ENCODE results near the gene NUP54.

Gene NUP54

DNA sequence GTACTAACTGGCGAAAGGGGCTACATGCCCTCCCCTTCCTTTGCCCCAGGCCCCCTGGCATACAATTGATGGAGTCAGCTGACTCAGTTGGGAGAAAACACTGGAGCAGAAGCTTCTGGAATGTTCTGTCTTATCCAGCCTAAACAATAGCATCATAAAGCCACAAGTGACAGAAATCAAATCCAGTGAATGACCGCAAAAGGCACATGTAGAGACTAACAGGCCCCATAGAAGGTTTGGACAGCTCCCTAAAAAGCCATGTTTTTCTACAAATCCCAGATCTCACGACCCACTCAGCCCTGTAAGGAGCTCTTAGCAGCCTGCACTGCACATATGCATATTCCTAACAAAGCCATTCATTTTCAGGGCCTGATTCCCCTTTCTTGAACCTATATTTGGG, 40.4 kb upstream of the NUP54 start:
- DNase-seq (ENCODE audit: low read depth): no peak
- TF ChIP-seq, protein P1, sequence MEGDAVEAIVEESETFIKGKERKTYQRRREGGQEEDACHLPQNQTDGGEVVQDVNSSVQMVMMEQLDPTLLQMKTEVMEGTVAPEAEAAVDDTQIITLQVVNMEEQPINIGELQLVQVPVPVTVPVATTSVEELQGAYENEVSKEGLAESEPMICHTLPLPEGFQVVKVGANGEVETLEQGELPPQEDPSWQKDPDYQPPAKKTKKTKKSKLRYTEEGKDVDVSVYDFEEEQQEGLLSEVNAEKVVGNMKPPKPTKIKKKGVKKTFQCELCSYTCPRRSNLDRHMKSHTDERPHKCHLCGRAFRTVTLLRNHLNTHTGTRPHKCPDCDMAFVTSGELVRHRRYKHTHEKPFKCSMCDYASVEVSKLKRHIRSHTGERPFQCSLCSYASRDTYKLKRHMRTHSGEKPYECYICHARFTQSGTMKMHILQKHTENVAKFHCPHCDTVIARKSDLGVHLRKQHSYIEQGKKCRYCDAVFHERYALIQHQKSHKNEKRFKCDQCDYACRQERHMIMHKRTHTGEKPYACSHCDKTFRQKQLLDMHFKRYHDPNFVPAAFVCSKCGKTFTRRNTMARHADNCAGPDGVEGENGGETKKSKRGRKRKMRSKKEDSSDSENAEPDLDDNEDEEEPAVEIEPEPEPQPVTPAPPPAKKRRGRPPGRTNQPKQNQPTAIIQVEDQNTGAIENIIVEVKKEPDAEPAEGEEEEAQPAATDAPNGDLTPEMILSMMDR (IDR thresholded peaks at IDR 0.05; ENCODE audit: control insufficient read depth, extremely low read depth, insufficient read depth): no peak
- H3K4me3 ChIP-seq (ENCODE audit: low read depth, low read length): no peak overlapping the region

DNA sequence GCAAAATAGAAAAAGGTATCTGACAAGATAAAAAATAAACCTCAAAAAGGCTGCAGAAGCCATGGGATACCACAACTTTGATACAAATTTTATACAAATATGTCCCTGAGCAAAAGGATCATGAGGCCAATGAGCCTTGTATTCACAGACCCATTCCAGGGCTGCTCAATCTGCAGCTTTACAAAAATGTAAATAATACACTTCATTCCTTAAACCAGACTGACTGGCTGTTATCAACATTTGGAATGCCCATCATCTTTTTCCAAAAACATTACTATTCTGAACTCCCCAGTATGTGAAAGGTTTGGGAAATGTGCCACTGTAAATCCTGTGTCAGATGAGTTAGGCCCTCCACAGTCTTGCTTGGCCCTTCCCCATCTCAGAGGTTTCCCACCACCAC, 40.0 kb upstream of the NUP54 start:
- TF ChIP-seq, protein P1 (IDR thresholded peaks at IDR 0.05; ENCODE audit: control insufficient read depth, extremely low read depth, insufficient read depth): no peak
- DNase-seq (ENCODE audit: low read depth): no peak
- no peak overlapping the region for H3K4me3 ChIP-seq (ENCODE audit: low read depth, low read length)

DNA sequence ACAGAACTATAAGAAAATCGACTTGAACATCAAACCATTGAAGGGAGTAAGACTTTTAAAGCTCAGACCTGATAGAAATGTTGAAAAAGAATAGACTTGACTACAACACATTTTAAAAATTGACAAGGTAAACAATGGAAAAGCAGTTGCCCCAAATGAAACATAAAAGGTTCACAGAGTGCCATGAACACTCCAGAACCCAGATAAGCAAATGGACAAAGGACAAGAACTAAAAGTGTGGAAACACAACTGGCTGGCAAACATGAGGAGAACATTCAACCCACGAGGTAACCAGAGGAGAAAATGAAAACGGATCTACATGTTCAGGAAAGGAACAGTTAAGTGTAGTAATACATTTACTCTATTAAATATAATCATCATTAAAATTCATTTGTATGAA, 39.0 kb upstream of the NUP54 start:
- peak; percentile 25 for DNase-seq (ENCODE audit: low read depth)
- TF ChIP-seq, protein P1 (IDR thresholded peaks at IDR 0.05; ENCODE audit: control insufficient read depth, extremely low read depth, insufficient read depth): no peak
- H3K4me3 ChIP-seq (ENCODE audit: low read depth, low read length): peak overlapping the region; percentile 15; the same call in 1 of the 2 replicates

DNA sequence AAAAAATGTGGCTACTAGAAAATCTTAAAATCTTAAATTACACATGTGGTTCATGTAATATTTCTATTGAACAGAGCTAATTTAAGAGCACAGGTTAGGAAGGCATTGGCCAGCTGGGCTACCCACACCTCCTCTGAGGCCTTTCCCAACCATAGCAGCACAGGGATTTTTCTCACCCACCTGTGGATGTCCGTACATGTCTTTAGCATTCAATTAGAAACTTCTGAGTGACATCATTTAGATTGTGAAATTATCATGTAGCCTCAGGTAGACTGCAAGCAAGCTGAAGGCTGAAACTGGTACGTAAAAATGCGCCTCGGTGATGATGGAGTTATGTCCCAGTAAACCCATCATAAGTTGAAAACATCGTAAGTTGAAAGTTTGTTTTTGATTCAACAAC, 34.3 kb upstream of the NUP54 start:
- H3K4me3 ChIP-seq (ENCODE audit: low read depth, low read length): no peak overlapping the region
- TF ChIP-seq, protein P1 (IDR thresholded peaks at IDR 0.05; ENCODE audit: control insufficient read depth, extremely low read depth, insufficient read depth): no peak
- no peak for DNase-seq (ENCODE audit: low read depth)

DNA sequence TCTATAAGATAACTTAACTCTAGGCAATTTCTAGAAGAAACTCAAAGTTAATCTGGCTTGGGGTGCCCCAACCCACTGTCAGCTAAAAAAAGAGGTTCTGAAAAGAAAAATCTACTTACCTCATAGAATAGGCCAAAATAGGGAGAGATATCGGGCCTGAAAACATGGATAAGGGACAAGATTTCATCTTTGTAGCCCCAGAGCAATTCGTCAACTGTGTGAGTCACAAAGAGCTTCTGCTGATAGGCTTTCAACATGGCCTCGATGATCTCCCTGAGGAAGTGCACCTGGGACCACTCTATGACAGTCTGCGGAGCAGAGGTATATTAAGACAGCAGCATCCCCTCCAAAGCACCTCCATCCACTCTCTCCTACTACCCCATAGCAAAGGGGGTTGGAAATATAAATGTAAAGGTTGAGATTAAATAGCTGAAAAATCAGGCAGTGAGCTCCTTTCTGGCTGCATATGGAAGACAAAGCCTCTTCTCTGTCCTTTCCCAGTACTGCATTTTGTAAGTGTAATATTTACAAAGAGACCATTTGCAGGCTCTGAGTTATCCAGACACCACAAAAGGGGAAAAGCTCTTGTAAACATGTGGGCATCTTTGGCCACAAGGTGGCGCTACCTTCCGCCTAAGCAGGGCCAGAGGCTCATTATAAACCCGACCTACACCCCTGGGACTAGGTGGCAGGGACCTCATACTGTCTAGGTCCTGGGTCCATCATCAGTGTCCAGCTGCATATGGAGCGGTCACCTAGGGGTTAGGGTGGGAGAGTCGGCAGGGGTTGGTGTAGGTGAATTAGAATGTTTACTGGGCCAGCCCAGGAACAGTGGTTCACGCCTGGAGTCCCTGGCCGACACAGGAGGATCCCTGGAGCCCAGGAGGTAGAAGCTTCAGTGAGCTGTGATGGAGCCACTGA, 31.5 kb upstream of the NUP54 start:
- H3K4me3 ChIP-seq (ENCODE audit: low read depth, low read length): no peak overlapping the region
- TF ChIP-seq, protein P1 (IDR thresholded peaks at IDR 0.05; ENCODE audit: control insufficient read depth, extremely low read depth, insufficient read depth): peak; percentile 88
- peak; percentile 48 for DNase-seq (ENCODE audit: low read depth)

DNA sequence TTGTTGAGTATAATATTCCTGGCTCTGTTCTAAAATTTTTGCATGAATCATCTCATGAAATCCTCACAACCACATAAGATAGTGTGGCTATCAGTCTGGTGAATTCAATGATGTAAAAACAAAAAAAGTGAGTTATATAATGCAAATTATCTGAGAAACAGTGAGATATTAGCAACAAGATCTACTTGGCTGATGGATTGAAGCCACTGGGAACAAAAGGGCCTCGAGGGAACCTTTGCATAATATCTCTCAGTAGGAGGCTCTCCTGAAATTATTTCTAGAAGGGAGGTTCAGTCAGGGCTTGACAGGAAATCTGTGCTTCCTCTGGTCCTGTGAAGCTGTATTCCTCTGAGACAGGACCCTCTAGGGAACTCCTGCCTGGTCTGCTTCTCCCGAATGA, 30.1 kb upstream of the NUP54 start:
- DNase-seq (ENCODE audit: low read depth): no peak
- TF ChIP-seq, protein P1 (IDR thresholded peaks at IDR 0.05; ENCODE audit: control insufficient read depth, extremely low read depth, insufficient read depth): no peak
- no peak overlapping the region for H3K4me3 ChIP-seq (ENCODE audit: low read depth, low read length)

All from LNCaP clone FGC (cell line).